ENCODE data around the gene PARP6.

The PARP6 gene

DNA sequence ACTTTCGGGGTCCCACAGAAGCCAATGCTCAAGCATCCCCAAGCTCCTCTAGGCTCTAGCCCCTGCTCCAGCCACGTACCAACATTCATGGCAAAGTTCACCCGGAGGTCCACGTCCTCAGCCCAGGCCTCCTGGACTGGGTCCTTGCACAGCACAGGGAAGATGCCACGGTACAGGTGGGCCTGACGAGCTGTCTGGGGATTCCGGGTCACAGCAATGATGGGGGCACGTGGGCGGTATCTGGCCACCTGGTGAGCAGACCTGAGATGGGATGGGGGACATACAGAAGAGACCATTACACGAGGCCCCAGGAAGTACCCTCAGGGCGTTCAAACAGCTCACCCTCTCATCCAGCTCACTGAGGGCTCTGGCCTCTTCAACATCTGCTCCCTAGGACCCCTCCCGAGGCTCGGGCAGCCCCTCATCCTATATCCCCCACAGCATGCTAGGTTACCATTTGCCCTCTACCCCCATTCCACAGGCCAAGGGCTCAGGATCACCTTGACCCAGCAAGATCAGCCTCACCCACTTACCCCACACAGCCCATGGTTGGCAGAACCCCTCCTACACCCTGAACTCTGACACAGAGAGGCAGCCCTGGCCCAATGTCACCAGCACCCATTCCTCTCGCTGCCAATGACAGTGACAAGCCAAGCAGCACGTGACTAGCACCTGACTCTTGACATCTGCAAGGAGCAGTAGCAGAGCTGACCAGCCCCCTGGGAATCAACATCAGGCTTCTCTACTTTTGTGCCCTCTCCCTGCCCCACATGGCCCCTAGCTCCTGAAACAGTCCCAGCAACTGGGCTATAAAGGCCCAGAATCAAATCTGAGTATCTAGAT is 71.7 kb downstream of the PARP6 start:
- in situ Hi-C loops (cut with MboI; ENCODE audit: low sequenced_read_pairs), result no loop called here

GRCh38 chr15:72199721-72200212 is 72.6 kb downstream of the PARP6 start:
- in situ Hi-C loops (cut with MboI; ENCODE audit: low sequenced_read_pairs), result no loop called here

- in situ Hi-C loops (cut with MboI; ENCODE audit: low sequenced_read_pairs), result no loop called here
Observed at GRCh38 chr15:72199205-72199515, 73.2 kb downstream of the PARP6 start.

DNA sequence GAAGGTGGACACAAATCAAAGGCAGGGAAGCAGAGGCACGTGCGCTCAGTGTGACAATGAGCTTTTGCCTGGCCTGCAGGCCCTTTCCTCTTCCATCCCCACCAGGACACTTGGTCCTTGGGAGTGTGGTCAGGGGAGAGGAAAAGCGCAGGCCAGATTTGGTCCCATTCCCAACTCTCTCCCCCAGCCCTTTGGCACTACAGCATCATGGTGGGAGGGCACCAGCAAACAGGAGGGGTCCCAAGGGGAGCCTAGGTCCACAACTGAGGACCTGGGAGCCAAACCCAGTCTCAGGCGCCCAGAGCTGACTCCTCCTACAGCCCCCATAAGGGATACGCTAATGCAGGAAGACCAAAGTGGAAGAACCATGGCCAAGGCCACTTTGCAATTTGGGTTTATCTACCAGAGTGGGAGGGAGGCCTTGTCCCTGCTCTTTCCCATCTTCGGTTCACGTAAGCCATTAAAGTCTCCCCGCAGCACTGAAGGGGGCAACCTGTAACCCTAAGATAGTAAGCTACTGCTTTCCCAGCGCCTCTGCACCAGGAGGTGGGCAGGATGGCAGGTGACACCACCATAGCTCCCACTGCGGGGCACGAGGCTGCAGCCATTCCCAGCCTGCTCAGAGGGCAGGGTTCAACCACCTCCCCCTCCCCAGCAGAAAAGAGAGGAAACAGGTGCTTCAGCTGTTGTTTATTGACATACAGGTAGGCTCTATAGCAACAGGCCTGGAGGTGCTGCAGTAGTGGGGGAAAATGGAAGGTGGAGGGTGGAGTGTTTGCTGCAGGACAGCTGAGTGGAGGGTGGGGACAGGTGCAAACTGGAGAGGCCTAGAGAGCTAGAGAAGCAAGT is 73.8 kb downstream of the PARP6 start:
- in situ Hi-C loops (cut with MboI; ENCODE audit: low sequenced_read_pairs), result no loop called here

GRCh38 chr15:72197460-72198355 is 74.6 kb downstream of the PARP6 start, which contains the start of gene GRAMD2A:
Gene GRAMD2A, minus strand, starts transcription at chr15:72197787.
- in situ Hi-C loops (cut with MboI; ENCODE audit: low sequenced_read_pairs), result no loop called here

DNA sequence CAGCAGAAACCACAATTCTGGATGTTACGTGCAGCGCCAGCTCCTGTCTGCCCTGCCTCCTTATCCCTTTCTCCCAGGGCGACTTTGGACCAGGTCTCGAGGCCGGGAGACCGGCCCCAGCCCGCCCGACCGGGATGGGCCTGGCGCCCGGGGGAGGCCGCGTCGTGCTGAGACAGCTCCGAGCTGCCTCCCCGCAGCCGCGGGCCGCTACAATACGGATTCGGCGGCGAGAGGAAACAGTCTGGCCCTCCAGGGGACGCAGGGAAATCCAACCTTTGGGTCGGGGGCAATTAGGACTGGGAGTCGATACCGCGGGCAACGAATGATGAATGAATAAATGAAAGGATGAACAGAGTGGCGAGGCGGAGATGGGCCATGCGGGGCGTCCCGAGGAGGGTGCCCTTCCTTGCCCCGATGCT is 75.3 kb downstream of the PARP6 start:
- in situ Hi-C loops (cut with MboI; ENCODE audit: low sequenced_read_pairs), result no loop called here

GRCh38 chr15:72196409-72197040 is 75.8 kb downstream of the PARP6 start:
- in situ Hi-C loops (cut with MboI; ENCODE audit: low sequenced_read_pairs), result no loop called here

DNA sequence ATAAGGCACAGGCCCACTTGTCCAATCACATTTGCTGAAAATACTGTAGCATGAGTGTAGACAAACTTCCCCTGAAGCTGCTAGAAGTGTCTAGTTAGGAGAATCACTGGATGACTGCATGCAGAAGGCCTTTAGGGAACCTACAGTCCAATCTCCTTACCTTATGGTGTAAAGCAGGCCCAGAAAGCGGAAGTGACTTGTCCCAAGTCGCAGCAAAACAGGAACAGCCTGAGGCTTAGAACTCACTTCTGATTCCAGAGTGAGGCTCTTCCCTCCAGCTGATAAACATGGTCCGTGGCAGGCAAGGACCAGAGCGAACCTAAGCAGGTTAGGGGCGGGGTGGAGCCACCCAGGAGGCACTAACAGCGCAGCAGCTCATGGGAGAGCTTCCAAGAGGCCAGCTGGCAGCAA is 77.2 kb downstream of the PARP6 start:
- in situ Hi-C loops (cut with MboI; ENCODE audit: low sequenced_read_pairs), result no loop called here

DNA sequence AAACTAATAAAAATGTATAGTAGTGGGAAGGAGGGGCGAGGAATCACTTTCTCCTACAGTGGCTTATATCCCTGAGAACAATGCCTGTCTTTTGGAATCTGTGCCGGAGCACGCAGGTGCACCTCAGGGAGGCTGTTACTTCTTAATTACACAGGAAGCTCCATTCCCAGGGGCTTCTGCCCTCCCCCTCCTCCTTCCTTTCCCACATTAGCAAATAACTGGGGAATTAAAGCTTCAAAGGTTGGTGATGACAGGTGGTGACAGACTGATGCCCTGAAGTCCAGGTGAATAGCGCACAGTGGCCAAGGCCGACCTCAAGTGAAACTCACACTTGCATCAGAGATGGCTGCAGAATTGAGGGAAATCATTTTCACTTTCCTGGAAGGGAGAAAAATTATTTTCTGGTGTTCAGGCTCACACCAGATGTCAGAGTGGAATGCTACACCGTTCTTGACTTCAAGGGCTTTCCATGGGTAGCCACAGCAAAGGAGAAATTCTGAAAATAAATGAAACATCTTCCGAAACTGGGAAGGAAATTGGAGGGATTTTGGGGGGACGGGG is 78.4 kb downstream of the PARP6 start:
- in situ Hi-C loops (cut with MboI; ENCODE audit: low sequenced_read_pairs), result no loop called here

- in situ Hi-C loops (cut with MboI; ENCODE audit: low sequenced_read_pairs), result no loop called here
Observed at GRCh38 chr15:72192416-72192815, 79.9 kb downstream of the PARP6 start.
